ENCODE results near the gene LCP1.

DNA sequence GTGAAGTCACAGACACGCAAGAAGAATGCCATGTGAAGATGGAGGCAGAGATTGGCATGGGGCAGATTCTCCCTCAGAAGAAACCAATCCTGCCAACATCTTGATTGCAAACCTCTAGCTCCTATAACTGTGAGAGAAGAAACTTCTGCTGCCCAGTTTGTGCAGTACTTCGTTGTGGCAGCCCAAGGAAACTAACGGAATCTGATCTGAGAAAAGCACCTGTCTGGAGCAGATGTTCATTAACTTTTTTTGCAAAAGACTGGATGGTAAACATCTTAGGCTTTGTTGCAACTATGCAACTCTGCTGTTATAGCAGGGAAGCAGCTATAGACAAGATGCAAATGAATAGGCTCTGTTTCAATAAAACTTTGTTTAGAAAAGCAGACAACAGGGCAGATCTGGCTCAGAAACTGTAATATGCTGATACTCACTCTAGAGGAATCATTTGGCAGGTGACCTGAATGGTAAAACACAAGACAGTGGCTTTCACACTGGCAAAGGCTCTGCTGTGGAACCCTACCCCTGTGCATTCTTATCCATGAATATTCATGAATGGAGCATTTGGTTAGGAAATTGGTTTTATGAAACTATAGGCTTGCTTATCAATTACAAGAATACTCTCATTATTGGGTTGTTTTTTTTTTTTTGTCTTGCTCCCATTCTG is 51.9 kb downstream of the LCP1 start:
- TF ChIP-seq EZH2 (IDR thresholded peaks at IDR 0.05; ENCODE audit: insufficient read depth, poor library complexity, severe bottlenecking) (no peak), EZH2phosphoT487 (IDR thresholded peaks at IDR 0.05; ENCODE audit: insufficient read depth, low read depth) (no peak)

Measured in GM23248 (cell line).